GM21529 (cell line): Measurements from ENCODE around the gene ZFYVE21.
A peak's percentile ranks its signal among the peaks of the same experiment; 100 is the strongest.

Experiments
- ATAC-seq: cut with Tn5 transposase; IDR thresholded peaks from one replicate; pipeline ENCODE4 v1.9.1; 2021; ENCODE audit not compliant: unreplicated experiment

ZFYVE21 gene

GRCh38 chr14:103715052-103716000 is at the start of gene ZFYVE21, which contains the start of gene XRCC3:
Gene ZFYVE21 (plus strand): TSS chr14:103715810. CDS start chr14:103715842, 32 bp downstream.
Gene XRCC3 (minus strand): TSS chr14:103715451. CDS start chr14:103711087, 4,364 bp downstream.
- ATAC-seq: peak; percentile 94

- no peak for ATAC-seq
These were observed 47.9 kb upstream of the ZFYVE21 start for GRCh38 chr14:103667671-103668070.

GRCh38 chr14:103668117-103668516 is 47.5 kb upstream of the ZFYVE21 start:
- no peak for ATAC-seq

- no peak for ATAC-seq
These were observed 46.2 kb upstream of the ZFYVE21 start for GRCh38 chr14:103669370-103669769.

GRCh38 chr14:103671911-103672310 is 43.7 kb upstream of the ZFYVE21 start:
- no peak for ATAC-seq

GRCh38 chr14:103675957-103676356 is 39.7 kb upstream of the ZFYVE21 start:
- ATAC-seq: no peak

- ATAC-seq: no peak
These were observed 38.5 kb upstream of the ZFYVE21 start for GRCh38 chr14:103676881-103677675.

- ATAC-seq: peak; percentile 76
These were observed 36.3 kb upstream of the ZFYVE21 start for GRCh38 chr14:103679351-103679750.

GRCh38 chr14:103680491-103681231 is 34.9 kb upstream of the ZFYVE21 start:
- ATAC-seq: no peak

GRCh38 chr14:103683139-103683538 is 32.5 kb upstream of the ZFYVE21 start:
- ATAC-seq: no peak

GRCh38 chr14:103684471-103684870 is 31.1 kb upstream of the ZFYVE21 start:
- ATAC-seq: no peak

GRCh38 chr14:103684871-103685270 is 30.7 kb upstream of the ZFYVE21 start:
- ATAC-seq: no peak

GRCh38 chr14:103685276-103686211 is 30.1 kb upstream of the ZFYVE21 start:
- no peak for ATAC-seq

GRCh38 chr14:103686831-103687485 is 28.7 kb upstream of the ZFYVE21 start:
- ATAC-seq: no peak

- ATAC-seq: no peak
These were observed 27.9 kb upstream of the ZFYVE21 start for GRCh38 chr14:103687712-103688111.

- ATAC-seq: no peak
These were observed 27.2 kb upstream of the ZFYVE21 start for GRCh38 chr14:103688441-103688840.

- ATAC-seq: no peak
These were observed 26.4 kb upstream of the ZFYVE21 start for GRCh38 chr14:103688906-103689902.

- ATAC-seq: no peak
These were observed 25.3 kb upstream of the ZFYVE21 start for GRCh38 chr14:103690332-103690731.
